Measurements from ENCODE around the gene ZNF780A. TPM values are rescaled to one million over a fixed set of nuclear protein-coding genes. Genes with fewer than 3 reads are reported as not detected.

The ZNF780A gene
- total RNA-seq, 4 donors from 2014 or later: 12.3 to 15.6 (median 13.0) TPM

- no peak for DNase-seq
- TF ChIP-seq CTCF (IDR thresholded peaks at IDR 0.05) (no peak), POLR2A (IDR thresholded peaks at IDR 0.05) (no peak)
- no peaks in the 10 kb centered on the region for H3K27me3 ChIP-seq
- peaks cover 11 to 97% (median 87%) of the 10 kb centered on the region in 3 donors for H3K9me3 ChIP-seq
- no peak overlapping the region for H3K27ac ChIP-seq
- intact Hi-C loops (cut with DNase I): no loop called here
- no peaks in the 10 kb centered on the region for H3K4me1 ChIP-seq
- no peaks in the 10 kb centered on the region for H3K36me3 ChIP-seq
- 94 to 97% methylated on average over 5 of the region's 5 CpGs for WGBS, 2 donors
- no peak overlapping the region for H3K4me3 ChIP-seq
Observed at GRCh38 chr19:40026597-40026970, 64.2 kb downstream of the ZNF780A start.

- no peak for TF ChIP-seq POLR2A (IDR thresholded peaks at IDR 0.05)
- TF ChIP-seq CTCF (IDR thresholded peaks at IDR 0.05): no peak
- no peak for DNase-seq
- no peaks in the 10 kb centered on the region for H3K36me3 ChIP-seq
- H3K27ac ChIP-seq: no peak overlapping the region
- peaks cover 11 to 92% (median 82%) of the 10 kb centered on the region in 3 donors for H3K9me3 ChIP-seq
- H3K4me1 ChIP-seq: no peaks in the 10 kb centered on the region
- H3K27me3 ChIP-seq: no peaks in the 10 kb centered on the region
- WGBS, 2 donors: 95 to 96% methylated on average over 4 of the region's 4 CpGs
- intact Hi-C loops (cut with DNase I): no loop called here
- H3K4me3 ChIP-seq: no peak overlapping the region
Observed at GRCh38 chr19:40025938-40026596, 64.7 kb downstream of the ZNF780A start.

GRCh38 chr19:40023969-40024368, 66.8 kb downstream of the ZNF780A start:
- no peak for DNase-seq
- H3K4me3 ChIP-seq: no peak overlapping the region
- H3K36me3 ChIP-seq: no peaks in the 10 kb centered on the region
- H3K9me3 ChIP-seq: peaks cover 11 to 80% (median 63%) of the 10 kb centered on the region in 3 donors
- TF ChIP-seq POLR2A (IDR thresholded peaks at IDR 0.05) (no peak), CTCF (IDR thresholded peaks at IDR 0.05) (no peak)
- no peak overlapping the region for H3K27ac ChIP-seq
- no peaks in the 10 kb centered on the region for H3K27me3 ChIP-seq
- intact Hi-C loops (cut with DNase I): no loop called here
- 78 to 81% methylated on average over 3 of the region's 3 CpGs for WGBS, 2 donors
- H3K4me1 ChIP-seq: no peaks in the 10 kb centered on the region

Other genes starting within 250 kb of the ZNF780A start
- gene FBL, start 244.6 kb downstream of the ZNF780A start, total RNA-seq: 100 to 1,000 TPM; 184 to 226 (median 193) TPM
- gene FCGBP, start 156.3 kb downstream of the ZNF780A start, total RNA-seq: 10 to 100 TPM in 3 of 4 donors, 1 to 10 TPM in 1; 5.7 to 79.9 (median 41.0) TPM
- gene PSMC4, start 119.8 kb downstream of the ZNF780A start, total RNA-seq: 100 to 1,000 TPM in 1 of 4 donors, 10 to 100 TPM in 3; 80.1 to 112 (median 94.8) TPM
- 1 to 10 TPM in 1 of 4 donors, under 1 TPM in 3; 0.53 to 2.5 (median 0.80) TPM for gene ZNF546, start 93.9 kb downstream of the ZNF780A start, total RNA-seq
- gene ZNF780B, start 34.7 kb downstream of the ZNF780A start, total RNA-seq: 10 to 100 TPM in 1 of 4 donors, 1 to 10 TPM in 3; 3.5 to 14.9 (median 5.6) TPM
- 10 to 100 TPM in 1 of 4 donors, 1 to 10 TPM in 3; 4.8 to 10.1 (median 5.3) TPM for gene MAP3K10, start 100.5 kb upstream of the ZNF780A start, total RNA-seq
- not detected for gene TTC9B, start 127.4 kb upstream of the ZNF780A start, total RNA-seq
- gene CCNP, start 135.7 kb upstream of the ZNF780A start, total RNA-seq: not detected
- gene AKT2, start 194.4 kb upstream of the ZNF780A start, total RNA-seq: 10 to 100 TPM; 59.0 to 84.7 (median 69.0) TPM